Chondrocyte (in vitro differentiated cells): ENCODE data around the gene CASTOR1. TPM values are rescaled to one million over a fixed set of nuclear protein-coding genes. Genes with fewer than 3 reads are reported as not detected.

Source experiments
- DNase-seq: peaks from one replicate; pipeline ENCODE4 v3.0.0; 2021; ENCODE audit warnings: mixed read lengths, low spot score
- H3K27ac Mint-ChIP-seq: one replicate; pipeline ENCODE4 v1.8.0; 2021; ENCODE audit warnings: mild to moderate bottlenecking, moderate library complexity, mixed read lengths; ENCODE audit not compliant: unreplicated experiment
- H3K27me3 Mint-ChIP-seq: 2 replicates; pipeline ENCODE4 v1.8.0; 2021; ENCODE audit warnings: low read depth, mixed read lengths
- H3K36me3 Mint-ChIP-seq: 2 replicates; pipeline ENCODE4 v1.8.0; 2021; ENCODE audit warnings: low read depth, mixed read lengths
- H3K4me1 Mint-ChIP-seq: 2 replicates; pipeline ENCODE4 v1.8.0; 2021; ENCODE audit warnings: low read depth, mild to moderate bottlenecking, mixed read lengths
- H3K4me3 Mint-ChIP-seq: one replicate; pipeline ENCODE4 v1.8.0; 2021; ENCODE audit warnings: mild to moderate bottlenecking, moderate library complexity, mixed read lengths; ENCODE audit not compliant: unreplicated experiment
- H3K9me3 Mint-ChIP-seq: 2 replicates; pipeline ENCODE4 v1.8.0; 2021; ENCODE audit warnings: low read depth, mixed read lengths
- total RNA-seq: library from RNA; stranded (reverse); gene quantifications from 3 replicates; pipeline ENCODE4 v1.2.1, GENCODE V29; 2021
- TF ChIP-seq, protein P1 (sequence below): fragments of 200-600 bp; sonication (generic); IDR thresholded peaks from 2 replicates; pipeline ENCODE4 v1.5.0; 2021; ENCODE audit warnings: antibody characterized with exemption, mild to moderate bottlenecking, moderate library complexity

The CASTOR1 gene
- total RNA-seq, 1 donor from 2014 or later: 12.1 TPM

DNA sequence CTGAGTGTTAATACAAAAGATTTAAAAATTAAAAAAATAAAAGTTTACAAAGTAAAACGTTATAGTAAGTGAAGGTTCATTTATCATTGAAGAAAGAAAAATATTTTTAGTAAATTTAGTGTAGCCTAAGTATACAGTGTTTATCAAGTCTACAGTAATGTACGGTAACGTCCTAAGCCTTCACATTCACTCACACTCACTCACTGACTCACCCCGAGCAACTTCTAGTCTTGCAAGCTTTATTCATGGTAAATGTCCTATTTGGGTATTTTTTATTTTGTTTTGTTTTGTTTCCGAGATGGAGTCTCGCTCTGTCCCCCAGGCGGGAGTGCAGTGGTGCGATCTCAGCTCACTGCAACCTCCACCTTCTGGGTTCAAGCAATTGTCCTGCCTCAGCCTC lies 8.8 kb downstream of the CASTOR1 start:
- TF ChIP-seq, protein P1, sequence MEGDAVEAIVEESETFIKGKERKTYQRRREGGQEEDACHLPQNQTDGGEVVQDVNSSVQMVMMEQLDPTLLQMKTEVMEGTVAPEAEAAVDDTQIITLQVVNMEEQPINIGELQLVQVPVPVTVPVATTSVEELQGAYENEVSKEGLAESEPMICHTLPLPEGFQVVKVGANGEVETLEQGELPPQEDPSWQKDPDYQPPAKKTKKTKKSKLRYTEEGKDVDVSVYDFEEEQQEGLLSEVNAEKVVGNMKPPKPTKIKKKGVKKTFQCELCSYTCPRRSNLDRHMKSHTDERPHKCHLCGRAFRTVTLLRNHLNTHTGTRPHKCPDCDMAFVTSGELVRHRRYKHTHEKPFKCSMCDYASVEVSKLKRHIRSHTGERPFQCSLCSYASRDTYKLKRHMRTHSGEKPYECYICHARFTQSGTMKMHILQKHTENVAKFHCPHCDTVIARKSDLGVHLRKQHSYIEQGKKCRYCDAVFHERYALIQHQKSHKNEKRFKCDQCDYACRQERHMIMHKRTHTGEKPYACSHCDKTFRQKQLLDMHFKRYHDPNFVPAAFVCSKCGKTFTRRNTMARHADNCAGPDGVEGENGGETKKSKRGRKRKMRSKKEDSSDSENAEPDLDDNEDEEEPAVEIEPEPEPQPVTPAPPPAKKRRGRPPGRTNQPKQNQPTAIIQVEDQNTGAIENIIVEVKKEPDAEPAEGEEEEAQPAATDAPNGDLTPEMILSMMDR: no peak
- H3K4me1 Mint-ChIP-seq: peaks cover 16% of the 10 kb centered on the region
- no peaks in the 10 kb centered on the region for H3K9me3 Mint-ChIP-seq
- no peak for DNase-seq
- no peak overlapping the region for H3K4me3 Mint-ChIP-seq
- H3K27ac Mint-ChIP-seq: no peak overlapping the region
- H3K27me3 Mint-ChIP-seq: no peaks in the 10 kb centered on the region
- peaks cover 7% of the 10 kb centered on the region for H3K36me3 Mint-ChIP-seq

DNA sequence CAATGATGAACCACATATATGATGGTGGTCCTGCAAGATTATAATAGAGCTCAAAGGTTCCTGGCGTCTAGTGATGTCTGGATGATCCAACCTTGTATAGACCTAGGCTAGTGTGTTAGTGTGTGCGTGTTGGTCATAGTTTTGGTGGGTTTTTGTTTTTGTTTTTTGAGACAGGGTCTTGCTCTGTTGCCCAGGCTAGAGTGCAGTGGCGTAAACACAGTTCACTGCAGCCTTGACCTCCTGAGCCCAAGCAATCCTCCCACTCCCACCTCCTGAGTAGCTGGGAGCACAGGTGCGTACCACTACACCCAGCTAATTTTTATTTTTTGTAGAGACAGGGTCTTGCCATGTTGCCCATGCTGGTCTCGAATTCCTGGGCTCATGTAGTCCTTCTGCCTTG lies 9.4 kb downstream of the CASTOR1 start:
- peaks cover 16% of the 10 kb centered on the region for H3K4me1 Mint-ChIP-seq
- peaks cover 5% of the 10 kb centered on the region for H3K36me3 Mint-ChIP-seq
- TF ChIP-seq, protein P1: no peak
- H3K27me3 Mint-ChIP-seq: no peaks in the 10 kb centered on the region
- no peak overlapping the region for H3K4me3 Mint-ChIP-seq
- no peaks in the 10 kb centered on the region for H3K9me3 Mint-ChIP-seq
- no peak overlapping the region for H3K27ac Mint-ChIP-seq
- no peak for DNase-seq

DNA sequence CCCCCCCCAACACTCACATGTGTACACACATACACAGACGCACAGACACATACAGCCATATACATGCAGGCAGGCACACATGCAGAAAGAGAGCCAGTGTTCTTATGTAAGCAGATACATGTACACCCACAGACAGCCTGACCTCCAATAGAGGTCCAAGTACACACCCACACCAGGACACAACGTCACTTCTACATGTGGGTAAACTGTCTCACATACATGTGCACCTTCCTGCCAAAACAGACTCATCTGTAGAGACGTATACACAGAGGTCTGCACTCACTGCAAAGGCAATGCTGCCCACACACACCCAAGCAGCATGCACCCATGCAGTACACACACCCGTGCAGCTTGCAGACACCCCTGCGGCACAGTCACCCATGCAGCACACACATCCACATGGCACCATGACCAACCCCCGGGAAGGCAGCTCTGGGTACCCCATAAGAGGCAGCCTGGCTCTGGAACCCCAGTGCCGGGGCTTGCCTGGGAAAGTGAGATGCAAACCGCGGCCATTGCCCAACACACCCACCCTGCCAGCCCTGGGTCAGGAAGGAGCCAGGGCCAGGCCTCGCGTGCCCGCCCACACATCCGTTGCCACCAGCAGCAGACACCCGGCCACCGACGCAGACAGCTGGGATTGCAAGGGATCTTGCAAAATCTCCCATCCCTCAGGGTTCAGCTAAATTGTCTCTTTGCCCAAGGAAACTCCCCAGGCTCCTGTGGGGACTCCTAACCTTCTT lies 10.1 kb downstream of the CASTOR1 start:
- no peaks in the 10 kb centered on the region for H3K9me3 Mint-ChIP-seq
- no peak overlapping the region for H3K27ac Mint-ChIP-seq

DNA sequence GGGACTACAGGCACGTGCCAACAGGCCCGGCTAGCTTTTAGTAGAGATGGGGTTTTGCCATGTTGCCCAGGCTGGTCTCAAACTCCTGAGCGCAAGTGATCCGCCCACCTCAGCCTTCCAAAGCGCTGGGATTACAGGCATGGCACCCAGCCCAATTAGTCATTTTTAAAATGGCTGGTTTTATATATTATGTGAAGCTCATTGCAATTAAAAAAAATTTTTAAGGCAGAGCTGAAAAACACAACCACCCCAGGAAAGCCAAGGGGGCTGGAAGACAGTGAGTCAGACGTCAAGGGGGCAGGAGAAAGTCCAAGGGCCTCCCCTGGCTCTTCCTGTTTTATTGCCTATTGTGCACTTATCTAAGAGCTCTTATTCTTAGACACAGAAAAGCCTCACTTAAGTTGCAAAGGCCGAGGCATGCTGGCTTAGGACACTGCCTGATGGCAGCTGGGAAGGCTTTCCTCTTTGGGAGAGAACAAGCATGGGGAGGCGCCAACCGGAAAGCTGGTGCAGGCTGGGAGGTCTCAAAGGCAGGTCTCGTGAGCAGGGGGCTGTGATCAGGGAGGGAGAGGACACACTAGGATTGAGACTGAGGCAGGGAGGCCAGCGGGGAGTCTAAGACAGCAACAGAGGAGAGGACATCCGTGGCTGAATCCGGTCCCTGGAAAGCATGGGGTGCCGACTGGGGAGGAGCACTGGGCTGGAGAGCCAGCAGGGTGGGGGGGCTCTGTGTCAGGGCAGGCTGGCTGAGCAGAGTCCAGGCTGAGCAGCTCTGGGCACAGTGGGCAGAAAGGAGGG lies 11.6 kb downstream of the CASTOR1 start:
- H3K4me3 Mint-ChIP-seq: peak overlapping the region; percentile 31
- H3K9me3 Mint-ChIP-seq: no peaks in the 10 kb centered on the region
- H3K4me1 Mint-ChIP-seq: peaks cover 16% of the 10 kb centered on the region
- TF ChIP-seq, protein P1: no peak
- H3K27me3 Mint-ChIP-seq: no peaks in the 10 kb centered on the region
- H3K36me3 Mint-ChIP-seq: no peaks in the 10 kb centered on the region
- no peak for DNase-seq
- peak overlapping the region; percentile 29 for H3K27ac Mint-ChIP-seq

More for the DNA sequence above, 10.1 kb downstream of the CASTOR1 start:
- no peaks in the 10 kb centered on the region for H3K36me3 Mint-ChIP-seq
- DNase-seq: no peak
- no peaks in the 10 kb centered on the region for H3K27me3 Mint-ChIP-seq
- no peak overlapping the region for H3K4me3 Mint-ChIP-seq
- H3K4me1 Mint-ChIP-seq: peaks cover 16% of the 10 kb centered on the region
- TF ChIP-seq, protein P1: no peak

DNA sequence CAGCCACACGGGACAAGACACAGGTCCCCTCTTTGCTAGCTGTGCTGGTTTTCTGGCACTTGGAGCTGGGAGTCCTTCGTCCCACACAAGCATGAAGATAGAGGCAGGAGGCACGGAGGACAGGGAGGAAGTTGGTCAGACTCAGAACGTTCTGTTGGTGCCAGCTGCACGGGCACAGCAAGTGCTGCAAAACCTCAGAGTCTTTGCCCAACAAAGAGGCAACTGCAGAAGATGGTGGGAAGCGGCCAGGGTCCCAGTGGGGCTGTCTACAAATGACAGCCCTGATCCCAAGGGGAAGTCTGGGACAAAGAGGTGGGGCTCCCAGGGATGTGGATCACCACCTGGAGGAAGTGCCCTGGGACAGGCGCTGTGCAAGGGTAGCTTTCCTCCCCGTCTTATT lies 13.3 kb downstream of the CASTOR1 start:
- H3K9me3 Mint-ChIP-seq: no peaks in the 10 kb centered on the region
- no peak overlapping the region for H3K4me3 Mint-ChIP-seq
- no peaks in the 10 kb centered on the region for H3K36me3 Mint-ChIP-seq
- peaks cover 16% of the 10 kb centered on the region for H3K4me1 Mint-ChIP-seq
- no peak for DNase-seq
- H3K27ac Mint-ChIP-seq: no peak overlapping the region
- TF ChIP-seq, protein P1: no peak
- H3K27me3 Mint-ChIP-seq: no peaks in the 10 kb centered on the region
